Measurements from ENCODE around the gene GRIP1. TPM values are rescaled to one million over a fixed set of nuclear protein-coding genes. Genes with fewer than 3 reads are reported as not detected.

Gene GRIP1
- total RNA-seq, 4 donors from 2014 or later, result 14.3 to 319 (median 20.6) TPM

DNA sequence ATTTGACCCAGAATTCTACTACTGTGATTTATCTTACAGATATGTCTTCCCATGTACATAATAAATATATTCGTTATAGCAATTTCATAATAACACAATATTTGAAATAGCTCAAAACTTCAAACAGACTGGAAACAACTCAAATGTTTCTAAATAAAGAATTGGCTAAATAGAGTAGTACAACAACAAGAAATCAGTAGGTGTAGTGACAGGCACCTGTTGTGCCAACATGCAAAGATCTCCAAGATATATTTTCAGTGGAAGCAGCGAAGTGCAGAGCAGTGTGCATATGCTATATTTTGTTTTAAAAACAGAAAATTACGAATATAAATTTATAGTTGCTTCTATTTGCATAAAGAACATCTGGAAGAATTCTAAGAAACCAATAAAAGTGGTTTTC is 60.9 kb downstream of the GRIP1 start:
- Histone ChIP-seq H3K36me3 (no peaks in the 10 kb centered on the region), H3K27ac (no peak overlapping the region), H3K4me1 (no peaks in the 10 kb centered on the region), H3K27me3 (no peaks in the 10 kb centered on the region), H3K4me3 (no peak overlapping the region), H3K9me3 (no peaks in the 10 kb centered on the region)
- 77% methylated on average over 3 of the region's 3 CpGs for WGBS
- no peak for TF ChIP-seq POLR2A (IDR thresholded peaks at IDR 0.05)
- TF ChIP-seq, protein P1, sequence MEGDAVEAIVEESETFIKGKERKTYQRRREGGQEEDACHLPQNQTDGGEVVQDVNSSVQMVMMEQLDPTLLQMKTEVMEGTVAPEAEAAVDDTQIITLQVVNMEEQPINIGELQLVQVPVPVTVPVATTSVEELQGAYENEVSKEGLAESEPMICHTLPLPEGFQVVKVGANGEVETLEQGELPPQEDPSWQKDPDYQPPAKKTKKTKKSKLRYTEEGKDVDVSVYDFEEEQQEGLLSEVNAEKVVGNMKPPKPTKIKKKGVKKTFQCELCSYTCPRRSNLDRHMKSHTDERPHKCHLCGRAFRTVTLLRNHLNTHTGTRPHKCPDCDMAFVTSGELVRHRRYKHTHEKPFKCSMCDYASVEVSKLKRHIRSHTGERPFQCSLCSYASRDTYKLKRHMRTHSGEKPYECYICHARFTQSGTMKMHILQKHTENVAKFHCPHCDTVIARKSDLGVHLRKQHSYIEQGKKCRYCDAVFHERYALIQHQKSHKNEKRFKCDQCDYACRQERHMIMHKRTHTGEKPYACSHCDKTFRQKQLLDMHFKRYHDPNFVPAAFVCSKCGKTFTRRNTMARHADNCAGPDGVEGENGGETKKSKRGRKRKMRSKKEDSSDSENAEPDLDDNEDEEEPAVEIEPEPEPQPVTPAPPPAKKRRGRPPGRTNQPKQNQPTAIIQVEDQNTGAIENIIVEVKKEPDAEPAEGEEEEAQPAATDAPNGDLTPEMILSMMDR (IDR thresholded peaks at IDR 0.05), result no peak
- DNase-seq (ENCODE audit: low spot score in 2 of 2), result no peak

DNA sequence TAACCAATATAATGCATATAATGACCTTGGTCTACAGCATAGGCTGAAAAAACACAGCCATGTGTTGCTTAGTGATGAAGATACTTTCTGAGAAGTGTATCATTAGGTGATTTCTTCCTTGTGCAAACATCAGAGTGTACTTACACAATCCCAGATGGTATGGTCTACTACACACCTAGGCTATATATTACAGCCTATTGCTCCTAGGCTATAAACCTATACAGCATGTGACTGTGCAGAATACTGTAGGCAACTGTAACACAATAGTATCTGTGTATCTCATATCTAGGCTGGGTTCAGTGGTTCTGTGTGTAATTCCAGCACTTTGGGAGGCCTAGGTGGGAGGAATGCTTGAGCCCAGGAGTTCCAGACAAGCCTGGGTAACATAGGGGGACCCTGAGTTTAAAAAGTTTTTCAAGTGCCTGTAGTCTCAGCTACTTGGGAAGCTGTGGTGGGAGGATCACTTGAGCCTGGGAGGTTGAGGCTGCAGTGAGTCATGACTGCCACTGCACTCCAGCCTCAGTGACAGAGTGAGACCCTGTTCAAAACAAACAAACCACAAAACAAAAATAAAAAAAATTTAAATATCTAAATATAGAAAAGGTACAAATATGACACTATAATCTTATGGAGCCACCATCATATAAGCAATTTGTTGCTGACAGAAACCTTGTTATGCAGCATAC is 66.6 kb downstream of the GRIP1 start:
- TF ChIP-seq POLR2AphosphoS5 (IDR thresholded peaks at IDR 0.05), result no peak
- no peak for TF ChIP-seq POLR2A (IDR thresholded peaks at IDR 0.05)
- no peak for TF ChIP-seq EP300 (IDR thresholded peaks at IDR 0.05)
- TF ChIP-seq, protein P1 (IDR thresholded peaks at IDR 0.05), result no peak
- H3K9me3 ChIP-seq, result no peaks in the 10 kb centered on the region
- H3K27ac ChIP-seq, result no peak overlapping the region
- no peak for DNase-seq (ENCODE audit: low spot score in 2 of 2)
- no peak overlapping the region for H3K4me3 ChIP-seq
- H3K4me1 ChIP-seq, result no peaks in the 10 kb centered on the region
- H3K27me3 ChIP-seq, result no peaks in the 10 kb centered on the region
- H3K36me3 ChIP-seq, result no peaks in the 10 kb centered on the region

DNA sequence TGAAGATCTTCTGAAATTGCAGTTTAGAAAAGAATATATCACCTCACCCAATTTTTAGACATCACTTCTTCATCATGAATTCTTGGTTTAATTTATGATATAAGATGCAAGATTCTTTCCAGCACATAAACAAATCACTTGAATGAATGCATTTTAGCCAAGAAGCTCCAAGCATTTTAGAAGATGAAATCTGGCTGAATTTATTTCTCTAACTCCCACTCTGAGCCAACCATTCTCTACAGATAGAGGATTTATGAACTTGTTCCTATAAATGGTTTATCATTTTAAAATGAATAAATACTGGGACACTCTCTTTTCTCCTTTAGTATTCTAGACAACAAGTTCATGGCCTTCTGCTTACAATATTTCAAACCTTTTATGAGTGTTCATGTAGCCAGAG is 71.7 kb downstream of the GRIP1 start:
- no peak overlapping the region for H3K27ac ChIP-seq
- no peaks in the 10 kb centered on the region for H3K4me1 ChIP-seq
- H3K27me3 ChIP-seq, result no peaks in the 10 kb centered on the region
- no peaks in the 10 kb centered on the region for H3K9me3 ChIP-seq
- DNase-seq (ENCODE audit: low spot score in 2 of 2), result no peak
- TF ChIP-seq POLR2A (IDR thresholded peaks at IDR 0.05), result no peak
- TF ChIP-seq EP300 (IDR thresholded peaks at IDR 0.05), result no peak
- TF ChIP-seq POLR2AphosphoS5 (IDR thresholded peaks at IDR 0.05), result no peak
- TF ChIP-seq, protein P1 (IDR thresholded peaks at IDR 0.05), result no peak
- H3K4me3 ChIP-seq, result no peak overlapping the region
- H3K36me3 ChIP-seq, result no peaks in the 10 kb centered on the region

DNA sequence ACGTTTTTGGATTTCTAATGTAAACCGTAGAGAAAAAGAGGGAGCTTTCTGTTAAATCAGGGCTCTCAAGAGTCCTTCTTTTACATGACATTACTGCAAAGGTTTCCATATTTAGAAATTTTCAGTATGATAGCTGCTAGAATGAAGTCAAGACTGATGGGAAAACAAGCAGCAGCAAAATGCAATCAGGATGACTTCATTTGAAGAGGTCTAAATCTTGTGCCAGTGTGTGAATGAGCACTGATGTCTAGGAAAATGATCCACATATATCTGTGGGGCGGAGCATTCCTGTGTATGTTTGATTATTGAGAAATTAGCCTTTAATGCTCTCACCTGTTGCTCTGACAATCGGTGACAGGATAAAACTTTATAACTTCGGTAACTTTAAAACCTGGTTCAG is 73.6 kb downstream of the GRIP1 start:
- WGBS, result 90% methylated on average over 5 of the region's 5 CpGs
- no peaks in the 10 kb centered on the region for H3K27me3 ChIP-seq
- H3K27ac ChIP-seq, result no peak overlapping the region
- H3K4me3 ChIP-seq, result no peak overlapping the region
- no peaks in the 10 kb centered on the region for H3K9me3 ChIP-seq
- TF ChIP-seq POLR2A (IDR thresholded peaks at IDR 0.05) (no peak), EP300 (IDR thresholded peaks at IDR 0.05) (no peak), POLR2AphosphoS5 (IDR thresholded peaks at IDR 0.05) (no peak)
- TF ChIP-seq, protein P1 (IDR thresholded peaks at IDR 0.05), result no peak
- no peaks in the 10 kb centered on the region for H3K36me3 ChIP-seq
- H3K4me1 ChIP-seq, result no peaks in the 10 kb centered on the region
- DNase-seq (ENCODE audit: low spot score in 2 of 2), result no peak

DNA sequence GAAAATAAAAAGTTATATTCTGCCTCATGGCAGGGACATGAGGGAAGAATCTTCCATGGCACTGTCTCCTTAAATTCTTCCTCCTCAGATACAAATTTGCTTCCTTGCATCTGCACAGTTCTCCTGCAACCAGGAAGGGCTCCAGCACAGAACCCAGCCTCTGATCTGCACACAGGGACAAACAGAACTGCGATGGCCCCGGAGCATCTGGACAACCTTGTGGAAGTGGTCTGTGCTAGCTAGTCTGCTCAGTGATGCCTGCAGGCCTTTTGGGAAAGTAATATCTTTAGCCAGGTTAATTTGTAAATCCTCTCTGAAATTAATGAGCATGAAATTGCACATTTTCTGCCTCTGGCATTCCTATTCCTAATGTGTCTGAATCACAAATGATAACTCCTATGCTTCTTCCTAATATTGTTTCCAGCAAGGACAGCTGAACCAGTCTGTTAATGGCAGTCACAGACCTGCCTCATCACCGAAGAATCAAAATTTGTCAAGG is 74.8 kb downstream of the GRIP1 start:
- DNase-seq (ENCODE audit: low spot score in 2 of 2), result no peak
- Histone ChIP-seq H3K4me3 (no peak overlapping the region), H3K9me3 (no peaks in the 10 kb centered on the region), H3K27ac (no peak overlapping the region), H3K4me1 (no peaks in the 10 kb centered on the region), H3K27me3 (no peaks in the 10 kb centered on the region), H3K36me3 (no peaks in the 10 kb centered on the region)
- TF ChIP-seq POLR2AphosphoS5 (IDR thresholded peaks at IDR 0.05), result no peak
- TF ChIP-seq POLR2A (IDR thresholded peaks at IDR 0.05), result no peak
- TF ChIP-seq, protein P1 (IDR thresholded peaks at IDR 0.05), result no peak
- TF ChIP-seq EP300 (IDR thresholded peaks at IDR 0.05), result no peak
- WGBS, result 71% methylated on average over 3 of the region's 3 CpGs
